Neural cell (in vitro differentiated cells): ENCODE results near the gene CTNNBL1. TPM values are rescaled to one million over a fixed set of nuclear protein-coding genes. Genes with fewer than 3 reads are reported as not detected.

Source experiments
- H2AFZ ChIP-seq: fragments of 200-600, 300-800 bp; sonication (generic), shearing (Covaris generic); 2 replicates; pipeline ENCODE4 v1.6.0; 2014; ENCODE audit warnings: low read depth, mild to moderate bottlenecking, antibody characterized with exemption, low read length, moderate library complexity
- H3F3A ChIP-seq: fragments of 200-600 bp; shearing (Covaris generic); 2 replicates; pipeline ENCODE4 v1.6.1; 2016; ENCODE audit warnings: mild to moderate bottlenecking, moderate library complexity, mixed read lengths, antibody characterized with exemption, low read length; ENCODE audit not compliant: insufficient read depth, poor library complexity, severe bottlenecking
- H3K27ac ChIP-seq: fragments of 200-600, 300-800 bp; sonication (generic), shearing (Covaris generic); 2 replicates; pipeline ENCODE4 v1.5.1; 2014; ENCODE audit warnings: mild to moderate bottlenecking, low read length, moderate library complexity
- H3K27me3 ChIP-seq: fragments of 300-800, 200-600 bp; sonication (generic), shearing (Covaris generic); 2 replicates; pipeline ENCODE4 v1.6.0; 2014; ENCODE audit warnings: mild to moderate bottlenecking, low read depth, low read length, moderate library complexity; ENCODE audit not compliant: insufficient read depth
- H3K36me3 ChIP-seq: fragments of 300-800, 200-600 bp; sonication (generic), shearing (Covaris generic); 2 replicates; pipeline ENCODE4 v1.5.1; 2014; ENCODE audit warnings: mild to moderate bottlenecking, antibody characterized with exemption, low read length, moderate library complexity; ENCODE audit not compliant: insufficient read depth
- H3K4me2 ChIP-seq: fragments of 300-800, 200-600 bp; sonication (generic), shearing (Covaris generic); 2 replicates; pipeline ENCODE4 v1.6.0; 2014; ENCODE audit warnings: mild to moderate bottlenecking, low read length
- H3K4me3 ChIP-seq: fragments of 300-800, 200-600 bp; sonication (generic), shearing (Covaris generic); 2 replicates; pipeline ENCODE4 v1.5.1; 2014; ENCODE audit warnings: mild to moderate bottlenecking, low read length, moderate library complexity
- H3K79me2 ChIP-seq: fragments of 200-600 bp; shearing (Covaris generic); replicated peaks from 2 replicates; pipeline ENCODE4 v1.6.0; 2014; ENCODE audit warnings: mild to moderate bottlenecking, low read length, moderate library complexity; ENCODE audit not compliant: insufficient read depth
- H3K9ac ChIP-seq: fragments of 300-800, 200-600 bp; sonication (generic), shearing (Covaris generic); 2 replicates; pipeline ENCODE4 v1.6.1; 2016; ENCODE audit warnings: mild to moderate bottlenecking, low read length, mixed read lengths
- H3K9me2 ChIP-seq: fragments of 200-600 bp; shearing (Covaris generic); 2 replicates; pipeline ENCODE4 v1.6.1; 2016; ENCODE audit warnings: mild to moderate bottlenecking, low read length, mixed read lengths; ENCODE audit not compliant: insufficient read depth
- H3K9me3 ChIP-seq: fragments of 200-600, 300-800 bp; sonication (generic), shearing (Covaris generic); 2 replicates; pipeline ENCODE4 v1.6.1; 2016; ENCODE audit warnings: mild to moderate bottlenecking, mixed run types, low read length, moderate library complexity, mixed read lengths
- H4K20me1 ChIP-seq: fragments of 200-600 bp; shearing (Covaris generic); 2 replicates; pipeline ENCODE4 v1.6.1; 2016; ENCODE audit warnings: mild to moderate bottlenecking, mixed run types; ENCODE audit not compliant: insufficient read depth
- CTCF ChIP-seq: fragments of 450-650 bp; IDR thresholded peaks from 2 replicates; pipeline ENCODE4 v1.5.1; 2014; ENCODE audit warnings: antibody characterized with exemption, mild to moderate bottlenecking, moderate library complexity; ENCODE audit not compliant: poor library complexity, severe bottlenecking
- EP300 ChIP-seq: fragments of 450-650 bp; conservative IDR thresholded peaks from 2 replicates; pipeline ENCODE4 v1.6.1; 2014; ENCODE audit warnings: antibody characterized with exemption, mild to moderate bottlenecking, moderate library complexity; ENCODE audit not compliant: poor library complexity, severe bottlenecking
- EZH2 ChIP-seq: fragments of 200-600, 300-800 bp; shearing (Covaris generic), sonication (generic); IDR thresholded peaks from 2 replicates; pipeline ENCODE4 v1.6.1; 2014; ENCODE audit warnings: antibody characterized with exemption, low read length, borderline replicate concordance, mild to moderate bottlenecking; ENCODE audit not compliant: insufficient read depth, poor library complexity, severe bottlenecking
- MXI1 ChIP-seq: fragments of 450-650 bp; conservative IDR thresholded peaks from 2 replicates; pipeline ENCODE4 v1.6.1; 2014; ENCODE audit warnings: antibody characterized with exemption, mild to moderate bottlenecking; ENCODE audit not compliant: poor library complexity, severe bottlenecking
- POLR2AphosphoS5 ChIP-seq: IDR thresholded peaks from 2 replicates; pipeline ENCODE4 v1.6.1; 2012
- RAD21 ChIP-seq: fragments of 450-650 bp; conservative IDR thresholded peaks from 2 replicates; pipeline ENCODE4 v1.6.1; 2014; ENCODE audit warnings: antibody characterized with exemption, mild to moderate bottlenecking, moderate library complexity
- REST ChIP-seq: IDR thresholded peaks from 2 replicates; pipeline ENCODE4 v1.6.1; 2012; ENCODE audit warnings: borderline replicate concordance
- SMC3 ChIP-seq: fragments of 450-650 bp; conservative IDR thresholded peaks from 2 replicates; pipeline ENCODE4 v1.6.1; 2014; ENCODE audit warnings: antibody characterized with exemption, mild to moderate bottlenecking, moderate library complexity; ENCODE audit not compliant: poor library complexity
- TAF1 ChIP-seq: IDR thresholded peaks from 2 replicates; pipeline ENCODE4 v1.6.1; 2012; ENCODE audit warnings: low read depth
- polyA plus RNA-seq: library from polyadenylated mRNA; depleted of rRNA; stranded (reverse); fragments of >200 nt; gene quantifications from 2 replicates; pipeline ENCODE4 v1.2.3, GENCODE V29; 2014

CTNNBL1 gene
- polyA plus RNA-seq, 1 donor from 2014 or later: 32.6 TPM

- no peaks in the 10 kb centered on the region for H3K9me3 ChIP-seq
- peaks cover 9% of the 10 kb centered on the region for H3F3A ChIP-seq
- H2AFZ ChIP-seq: no peak overlapping the region
- TF ChIP-seq CTCF (no peak), MXI1 (no peak), EP300 (no peak)
- no peak overlapping the region for H3K4me2 ChIP-seq
- no peaks in the 10 kb centered on the region for H3K9me2 ChIP-seq
- H3K9ac ChIP-seq: no peak overlapping the region
- no peaks in the 10 kb centered on the region for H3K79me2 ChIP-seq
- H4K20me1 ChIP-seq: no peaks in the 10 kb centered on the region
- no peaks in the 10 kb centered on the region for H3K36me3 ChIP-seq
- H3K27me3 ChIP-seq: no peaks in the 10 kb centered on the region
- H3K27ac ChIP-seq: no peak overlapping the region
- no peak overlapping the region for H3K4me3 ChIP-seq
Measured at GRCh38 chr20:37838769-37839431, 145.1 kb downstream of the CTNNBL1 start.

GRCh38 chr20:37839432-37839827 is 145.6 kb downstream of the CTNNBL1 start:
- no peaks in the 10 kb centered on the region for H3K9me3 ChIP-seq
- no peaks in the 10 kb centered on the region for H4K20me1 ChIP-seq
- H3K9me2 ChIP-seq: no peaks in the 10 kb centered on the region
- no peaks in the 10 kb centered on the region for H3K36me3 ChIP-seq
- no peak overlapping the region for H2AFZ ChIP-seq
- H3K4me3 ChIP-seq: no peak overlapping the region
- H3F3A ChIP-seq: peaks cover 9% of the 10 kb centered on the region
- no peaks in the 10 kb centered on the region for H3K79me2 ChIP-seq
- no peaks in the 10 kb centered on the region for H3K27me3 ChIP-seq
- H3K27ac ChIP-seq: no peak overlapping the region
- no peak overlapping the region for H3K4me2 ChIP-seq
- no peak overlapping the region for H3K9ac ChIP-seq
- TF ChIP-seq EZH2 (no peak), SMC3 (no peak), REST (no peak), MXI1 (no peak), RAD21 (no peak), TAF1 (no peak), CTCF (no peak), POLR2AphosphoS5 (no peak), EP300 (no peak)
